Measurements from ENCODE around the gene NFS1.

GRCh38 chr20:35652641-35653429 is 46.3 kb downstream of the NFS1 start:
- no peak for TF ChIP-seq GABPA (IDR thresholded peaks at IDR 0.05 in 1 of 2, conservative IDR thresholded peaks at IDR 0.05 in 1 of 2)
- TF ChIP-seq, protein P1, sequence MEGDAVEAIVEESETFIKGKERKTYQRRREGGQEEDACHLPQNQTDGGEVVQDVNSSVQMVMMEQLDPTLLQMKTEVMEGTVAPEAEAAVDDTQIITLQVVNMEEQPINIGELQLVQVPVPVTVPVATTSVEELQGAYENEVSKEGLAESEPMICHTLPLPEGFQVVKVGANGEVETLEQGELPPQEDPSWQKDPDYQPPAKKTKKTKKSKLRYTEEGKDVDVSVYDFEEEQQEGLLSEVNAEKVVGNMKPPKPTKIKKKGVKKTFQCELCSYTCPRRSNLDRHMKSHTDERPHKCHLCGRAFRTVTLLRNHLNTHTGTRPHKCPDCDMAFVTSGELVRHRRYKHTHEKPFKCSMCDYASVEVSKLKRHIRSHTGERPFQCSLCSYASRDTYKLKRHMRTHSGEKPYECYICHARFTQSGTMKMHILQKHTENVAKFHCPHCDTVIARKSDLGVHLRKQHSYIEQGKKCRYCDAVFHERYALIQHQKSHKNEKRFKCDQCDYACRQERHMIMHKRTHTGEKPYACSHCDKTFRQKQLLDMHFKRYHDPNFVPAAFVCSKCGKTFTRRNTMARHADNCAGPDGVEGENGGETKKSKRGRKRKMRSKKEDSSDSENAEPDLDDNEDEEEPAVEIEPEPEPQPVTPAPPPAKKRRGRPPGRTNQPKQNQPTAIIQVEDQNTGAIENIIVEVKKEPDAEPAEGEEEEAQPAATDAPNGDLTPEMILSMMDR (IDR thresholded peaks at IDR 0.05; ENCODE audit: low read depth, low read length, missing input control) = no peak
- TF ChIP-seq, protein P2, sequence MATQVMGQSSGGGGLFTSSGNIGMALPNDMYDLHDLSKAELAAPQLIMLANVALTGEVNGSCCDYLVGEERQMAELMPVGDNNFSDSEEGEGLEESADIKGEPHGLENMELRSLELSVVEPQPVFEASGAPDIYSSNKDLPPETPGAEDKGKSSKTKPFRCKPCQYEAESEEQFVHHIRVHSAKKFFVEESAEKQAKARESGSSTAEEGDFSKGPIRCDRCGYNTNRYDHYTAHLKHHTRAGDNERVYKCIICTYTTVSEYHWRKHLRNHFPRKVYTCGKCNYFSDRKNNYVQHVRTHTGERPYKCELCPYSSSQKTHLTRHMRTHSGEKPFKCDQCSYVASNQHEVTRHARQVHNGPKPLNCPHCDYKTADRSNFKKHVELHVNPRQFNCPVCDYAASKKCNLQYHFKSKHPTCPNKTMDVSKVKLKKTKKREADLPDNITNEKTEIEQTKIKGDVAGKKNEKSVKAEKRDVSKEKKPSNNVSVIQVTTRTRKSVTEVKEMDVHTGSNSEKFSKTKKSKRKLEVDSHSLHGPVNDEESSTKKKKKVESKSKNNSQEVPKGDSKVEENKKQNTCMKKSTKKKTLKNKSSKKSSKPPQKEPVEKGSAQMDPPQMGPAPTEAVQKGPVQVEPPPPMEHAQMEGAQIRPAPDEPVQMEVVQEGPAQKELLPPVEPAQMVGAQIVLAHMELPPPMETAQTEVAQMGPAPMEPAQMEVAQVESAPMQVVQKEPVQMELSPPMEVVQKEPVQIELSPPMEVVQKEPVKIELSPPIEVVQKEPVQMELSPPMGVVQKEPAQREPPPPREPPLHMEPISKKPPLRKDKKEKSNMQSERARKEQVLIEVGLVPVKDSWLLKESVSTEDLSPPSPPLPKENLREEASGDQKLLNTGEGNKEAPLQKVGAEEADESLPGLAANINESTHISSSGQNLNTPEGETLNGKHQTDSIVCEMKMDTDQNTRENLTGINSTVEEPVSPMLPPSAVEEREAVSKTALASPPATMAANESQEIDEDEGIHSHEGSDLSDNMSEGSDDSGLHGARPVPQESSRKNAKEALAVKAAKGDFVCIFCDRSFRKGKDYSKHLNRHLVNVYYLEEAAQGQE (IDR thresholded peaks at IDR 0.05) = no peak
- TF ChIP-seq YY1 (IDR thresholded peaks at IDR 0.05) = no peak
- TF ChIP-seq EGR1 (IDR thresholded peaks at IDR 0.05; ENCODE audit: low read depth in 2 of 2) = no peak
- TF ChIP-seq, protein P3, sequence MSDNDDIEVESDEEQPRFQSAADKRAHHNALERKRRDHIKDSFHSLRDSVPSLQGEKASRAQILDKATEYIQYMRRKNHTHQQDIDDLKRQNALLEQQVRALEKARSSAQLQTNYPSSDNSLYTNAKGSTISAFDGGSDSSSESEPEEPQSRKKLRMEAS (IDR thresholded peaks at IDR 0.05) = no peak
- TF ChIP-seq HNF4A (conservative IDR thresholded peaks at IDR 0.05) = no peak
- no peak for TF ChIP-seq ZBTB33 (IDR thresholded peaks at IDR 0.05)
- TF ChIP-seq SP1 (IDR thresholded peaks at IDR 0.05) = no peak
- TF ChIP-seq TAF1 (conservative IDR thresholded peaks at IDR 0.05) = no peak
- no peak for TF ChIP-seq RXRA (IDR thresholded peaks at IDR 0.05)
- no peak for TF ChIP-seq ATF3 (IDR thresholded peaks at IDR 0.05)
- no peak for TF ChIP-seq RAD21 (IDR thresholded peaks at IDR 0.05)

Data from liver (tissue), 3 donors.